ENCODE results near the gene MFSD11.
"Not testable (repeated sequence)": the region's sequence is repeated elsewhere in the genome, so short reads cannot be mapped to it uniquely, and the experiment has no call there.

Gene MFSD11

GRCh38 chr17:76737676-76738467 is at the start of gene MFSD11:
MFSD11 (plus strand) TSS chr17:76738119; CDS start chr17:76738353, 234 bp downstream.
- DNase-seq = peak; percentile 98

- DNase-seq = no peak
Observed at GRCh38 chr17:76688165-76688622, 49.7 kb upstream of the MFSD11 start.

GRCh38 chr17:76689859-76690258 is 48.1 kb upstream of the MFSD11 start:
- no peak for DNase-seq

GRCh38 chr17:76690596-76691280 is 47.2 kb upstream of the MFSD11 start:
- DNase-seq = no peak

GRCh38 chr17:76691379-76692191 is 46.3 kb upstream of the MFSD11 start:
- no peak for DNase-seq

GRCh38 chr17:76695059-76695831 is 42.7 kb upstream of the MFSD11 start:
- DNase-seq = no peak

- no peak for DNase-seq
Observed at GRCh38 chr17:76696763-76697701, 40.9 kb upstream of the MFSD11 start.

- peak; percentile 89 for DNase-seq
Observed at GRCh38 chr17:76697702-76698465, 40.0 kb upstream of the MFSD11 start.

GRCh38 chr17:76698466-76698977 is 39.4 kb upstream of the MFSD11 start:
- DNase-seq = not testable (repeated sequence)

- DNase-seq = peak; percentile 37
Observed at GRCh38 chr17:76700270-76700616, 37.7 kb upstream of the MFSD11 start.

- no peak for DNase-seq
Observed at GRCh38 chr17:76700617-76701470, 37.1 kb upstream of the MFSD11 start.

- DNase-seq = no peak
Observed at GRCh38 chr17:76701471-76701967, 36.4 kb upstream of the MFSD11 start.

GRCh38 chr17:76702076-76702475 is 35.8 kb upstream of the MFSD11 start:
- no peak for DNase-seq

- no peak for DNase-seq
Observed at GRCh38 chr17:76702941-76703637, 34.8 kb upstream of the MFSD11 start.

GRCh38 chr17:76704805-76705204 is 33.1 kb upstream of the MFSD11 start:
- no peak for DNase-seq

- DNase-seq = no peak
Observed at GRCh38 chr17:76706817-76707216, 31.1 kb upstream of the MFSD11 start.

- no peak for DNase-seq
Observed at GRCh38 chr17:76707985-76708807, 29.7 kb upstream of the MFSD11 start.

Data from NCI-H345 (cell line).